NCI-H446 treated with DMSO at 0.1 percent for 48 hours (cell line): Measurements from ENCODE around the gene CDHR4.
A peak's percentile ranks its signal among the peaks of the same experiment; 100 is the strongest.
"Not testable (repeated sequence)": the region's sequence is repeated elsewhere in the genome, so short reads cannot be mapped to it uniquely, and the experiment has no call there.

ENCODE experiments used
- DNase-seq: peaks from one replicate; lab custom pipeline; 2025; lab: John Stamatoyannopoulos, UW

CDHR4 gene

GRCh38 chr3:49780080-49780974 is 19.3 kb downstream of the CDHR4 start:
- DNase-seq, result no peak

DNA sequence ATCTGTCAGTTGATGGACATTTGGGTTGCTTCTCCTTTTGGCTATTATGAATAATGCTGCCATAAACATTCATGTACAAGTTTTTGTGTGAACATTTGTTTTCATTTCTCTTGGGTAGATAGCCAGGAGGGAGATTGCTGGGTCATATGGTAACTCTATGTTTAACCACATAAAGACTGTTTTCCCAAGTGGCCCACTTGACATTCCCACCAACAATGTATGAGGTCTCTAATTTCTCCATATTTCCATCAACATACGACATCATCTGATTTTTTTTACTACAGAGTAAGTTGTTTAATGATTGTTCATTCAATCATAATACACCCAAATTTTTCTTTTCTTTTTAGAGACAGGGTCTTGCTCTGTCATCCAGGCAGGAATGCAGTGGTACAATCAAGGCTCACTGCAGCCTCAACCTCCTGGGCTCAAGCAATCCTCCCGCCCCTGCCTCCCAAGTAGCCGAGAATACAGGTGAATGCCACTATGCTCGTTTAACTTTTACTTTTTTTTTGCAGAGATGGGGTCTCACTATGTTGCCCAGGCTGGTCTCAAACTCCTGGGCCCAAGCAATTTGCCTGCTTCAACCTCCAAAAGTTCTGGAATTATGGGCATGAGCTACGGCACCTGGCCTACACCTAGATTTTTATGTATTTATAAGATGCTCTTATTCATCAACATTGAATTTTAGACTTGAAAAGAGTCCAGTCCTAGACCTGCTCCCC is 20.2 kb downstream of the CDHR4 start:
- DNase-seq, result no peak

DNA sequence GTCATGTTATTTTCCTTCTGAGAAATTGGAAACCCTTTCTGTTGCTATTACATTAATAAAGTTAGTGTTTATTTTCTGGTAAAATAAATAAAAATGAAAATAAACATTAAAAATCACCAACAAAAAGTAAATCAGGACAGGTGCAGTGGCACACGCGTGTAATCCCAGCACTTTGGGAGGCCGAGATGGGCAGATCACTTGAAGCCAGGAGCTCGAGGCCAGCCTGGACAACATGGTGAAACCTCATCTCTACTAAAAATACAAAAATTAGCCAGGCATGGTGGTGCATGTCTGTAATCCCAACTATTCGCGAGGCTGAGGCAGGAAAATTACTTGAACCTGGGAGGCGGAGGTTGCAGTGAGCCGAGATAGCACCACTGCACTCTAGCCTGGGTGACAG is 23.6 kb downstream of the CDHR4 start:
- not testable (repeated sequence) for DNase-seq

DNA sequence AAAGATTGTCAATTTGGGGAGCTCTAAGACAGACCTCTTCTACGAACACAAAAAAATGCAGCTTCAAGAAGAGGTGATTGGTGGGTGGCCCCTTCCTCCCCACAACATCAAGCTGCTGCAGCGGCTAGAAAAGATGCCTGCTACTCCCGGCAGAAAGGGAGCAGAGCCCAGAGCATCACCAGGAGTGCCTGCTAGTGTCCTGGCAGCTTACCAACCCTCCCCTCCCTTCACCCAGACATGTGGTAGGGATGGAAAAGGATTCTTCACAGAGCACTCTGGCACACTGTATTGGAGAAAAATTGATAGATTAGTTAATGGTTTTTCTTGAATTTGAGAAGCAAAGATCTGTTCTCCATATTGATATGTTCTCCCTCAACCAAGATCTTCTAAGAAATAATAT is 24.1 kb downstream of the CDHR4 start:
- peak; percentile 0 for DNase-seq

- no peak for DNase-seq
These were observed 27.0 kb downstream of the CDHR4 start for GRCh38 chr3:49772703-49773102.

- no peak for DNase-seq
These were observed 28.2 kb downstream of the CDHR4 start for GRCh38 chr3:49771340-49771938.

GRCh38 chr3:49769926-49770325 is 29.7 kb downstream of the CDHR4 start:
- DNase-seq, result no peak

- no peak for DNase-seq
These were observed 30.3 kb downstream of the CDHR4 start for GRCh38 chr3:49769286-49769915.

GRCh38 chr3:49763981-49764380 is 35.7 kb downstream of the CDHR4 start:
- no peak for DNase-seq

DNA sequence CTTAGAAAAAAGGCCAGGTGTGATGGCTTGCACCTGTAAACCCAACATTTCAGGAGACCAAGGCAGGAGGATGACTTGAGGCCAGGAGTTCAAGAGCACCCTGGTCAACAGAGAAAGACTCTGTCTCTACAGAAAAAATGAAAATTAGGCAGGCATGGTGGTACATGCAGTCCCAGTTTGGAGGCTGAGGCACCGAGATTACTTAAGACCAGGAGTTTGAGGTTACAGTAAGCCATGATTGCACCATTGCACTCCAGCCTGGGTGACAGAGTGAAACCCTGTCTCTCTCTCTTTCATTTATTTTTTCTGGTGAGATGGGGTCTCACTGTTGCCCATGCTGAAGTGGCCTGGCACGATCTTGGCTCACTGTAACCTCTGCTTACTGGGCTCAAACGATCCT is 38.0 kb downstream of the CDHR4 start:
- DNase-seq, result no peak

GRCh38 chr3:49759226-49759625 is 40.4 kb downstream of the CDHR4 start:
- no peak for DNase-seq

GRCh38 chr3:49757197-49757596 is 42.5 kb downstream of the CDHR4 start:
- DNase-seq, result no peak

- DNase-seq, result no peak
These were observed 43.6 kb downstream of the CDHR4 start for GRCh38 chr3:49756036-49756435.

DNA sequence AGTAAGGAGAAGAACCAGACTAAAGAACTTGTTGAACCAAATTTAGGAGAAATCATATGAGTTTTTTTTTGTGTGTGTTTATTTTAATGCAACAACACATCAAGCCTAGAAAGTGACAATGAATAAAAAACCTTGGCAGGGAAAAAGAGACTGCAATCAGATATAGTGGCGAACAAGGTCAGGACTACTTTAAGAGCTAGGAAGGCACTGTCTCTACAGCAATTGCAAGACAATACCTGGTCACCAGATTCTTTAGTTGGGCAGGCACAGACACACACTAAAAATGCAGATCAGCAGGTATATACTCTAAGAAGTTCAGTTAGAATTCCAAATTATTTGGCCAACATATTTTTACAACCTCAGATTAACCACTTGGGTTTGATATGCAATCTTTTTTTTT is 45.1 kb downstream of the CDHR4 start:
- no peak for DNase-seq

DNA sequence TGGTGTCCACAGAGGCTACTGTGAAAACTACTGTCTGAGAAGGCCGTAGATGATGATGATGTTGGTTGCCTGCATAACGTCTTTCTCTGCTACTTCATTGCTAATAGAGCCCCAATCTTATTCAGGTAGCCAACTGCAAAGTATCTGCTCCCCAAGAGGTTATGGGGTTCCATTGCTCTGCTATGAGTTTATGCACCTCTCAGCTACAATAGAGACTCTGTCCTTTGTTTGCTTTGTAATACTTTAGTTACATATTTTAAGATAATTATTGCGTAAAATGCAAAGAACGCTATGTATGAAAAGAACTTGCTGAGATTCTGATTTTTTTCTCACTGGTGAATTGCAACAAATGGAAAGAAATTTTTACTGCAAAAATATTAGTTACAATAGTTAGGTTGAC is 48.2 kb downstream of the CDHR4 start:
- no peak for DNase-seq

- no peak for DNase-seq
These were observed 49.6 kb downstream of the CDHR4 start for GRCh38 chr3:49750056-49750455.

- DNase-seq, result not testable (repeated sequence)
These were observed 50.8 kb downstream of the CDHR4 start for GRCh38 chr3:49748874-49749273.

DNA sequence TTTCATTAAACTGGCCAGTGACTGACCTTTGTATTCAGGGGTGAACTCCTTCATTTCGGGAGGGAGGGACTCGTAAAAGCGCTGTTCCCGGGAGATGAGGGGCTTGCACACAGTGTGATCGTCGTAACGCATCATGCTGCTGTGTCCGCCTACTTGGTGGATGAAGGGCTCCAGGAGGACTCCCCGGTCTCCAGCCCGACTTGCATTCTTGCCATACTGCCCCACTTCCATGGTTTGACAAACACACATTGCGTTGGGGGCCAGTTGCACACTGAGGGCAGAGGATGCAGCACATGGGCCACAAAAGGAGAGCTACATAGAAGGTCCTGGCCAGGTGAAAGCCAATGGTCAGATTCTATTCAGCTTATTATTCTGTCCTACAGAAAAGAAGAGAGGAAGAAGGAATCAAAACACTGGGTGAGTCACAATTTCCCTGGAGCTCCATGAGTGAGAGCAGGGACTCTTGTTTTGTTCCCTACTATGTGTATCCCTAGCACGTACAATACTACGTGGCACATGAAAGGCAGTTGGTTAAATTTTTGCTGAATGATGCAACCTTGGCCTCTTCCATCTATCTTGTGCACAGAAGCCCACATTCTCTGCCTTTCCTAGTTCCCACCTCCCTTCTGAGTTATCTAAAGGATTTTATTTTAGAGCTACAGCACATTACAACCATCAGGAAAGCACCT is 51.7 kb downstream of the CDHR4 start:
- DNase-seq, result no peak

GRCh38 chr3:49745986-49746385 is 53.7 kb downstream of the CDHR4 start:
- DNase-seq, result no peak
